ENCODE results near the gene PPRC1.

GRCh38 chr10:102118867-102119266 is 14.0 kb upstream of the PPRC1 start:
- TF ChIP-seq CTCF (IDR thresholded peaks at IDR 0.05 in 8 of 11, conservative IDR thresholded peaks at IDR 0.05 in 3 of 11) (no peak), POLR2AphosphoS5 (IDR thresholded peaks at IDR 0.05) (peak in 2 of 3 donors; percentile 52 to 58), POLR2A (IDR thresholded peaks at IDR 0.05) (no peak)

Measured in spleen (tissue), 7 donors.